NCI-H446 treated with DMSO at 0.1 percent for 48 hours (cell line): ENCODE measurements around the gene PACRG.

Source experiments
- DNase-seq: peaks from one replicate; lab custom pipeline; 2025; lab: John Stamatoyannopoulos, UW

The PACRG gene

GRCh38 chr6:163085861-163086623, 358.3 kb downstream of the PACRG start:
- DNase-seq: no peak

- no peak for DNase-seq
These were observed 358.8 kb downstream of the PACRG start for GRCh38 chr6:163086624-163086920.

GRCh38 chr6:163087981-163088380, 360.2 kb downstream of the PACRG start:
- DNase-seq: no peak

GRCh38 chr6:163092876-163093275, 365.1 kb downstream of the PACRG start:
- no peak for DNase-seq

- no peak for DNase-seq
These were observed 367.1 kb downstream of the PACRG start for GRCh38 chr6:163094881-163095280.

GRCh38 chr6:163095401-163095800, 367.6 kb downstream of the PACRG start:
- DNase-seq: no peak

GRCh38 chr6:163098827-163099479, 371.2 kb downstream of the PACRG start:
- DNase-seq: no peak

- DNase-seq: no peak
These were observed 371.9 kb downstream of the PACRG start for GRCh38 chr6:163099621-163100171.

- no peak for DNase-seq
These were observed 372.5 kb downstream of the PACRG start for GRCh38 chr6:163100259-163100658.

- no peak for DNase-seq
These were observed 385.7 kb downstream of the PACRG start for GRCh38 chr6:163113358-163113962.

- no peak for DNase-seq
These were observed 391.2 kb downstream of the PACRG start for GRCh38 chr6:163118941-163119340.

GRCh38 chr6:163120223-163120622, 392.4 kb downstream of the PACRG start:
- DNase-seq: no peak

GRCh38 chr6:163121270-163121669, 393.5 kb downstream of the PACRG start:
- no peak for DNase-seq

- no peak for DNase-seq
These were observed 394.6 kb downstream of the PACRG start for GRCh38 chr6:163122365-163122764.

GRCh38 chr6:163123098-163123497, 395.3 kb downstream of the PACRG start:
- DNase-seq: no peak

GRCh38 chr6:163126741-163127140, 399.0 kb downstream of the PACRG start:
- no peak for DNase-seq

- DNase-seq: no peak
These were observed 399.8 kb downstream of the PACRG start for GRCh38 chr6:163127587-163127986.

- no peak for DNase-seq
These were observed 400.6 kb downstream of the PACRG start for GRCh38 chr6:163128324-163128723.

GRCh38 chr6:163132050-163132750, 404.4 kb downstream of the PACRG start:
- no peak for DNase-seq

- DNase-seq: no peak
These were observed 405.2 kb downstream of the PACRG start for GRCh38 chr6:163133017-163133416.

- no peak for DNase-seq
These were observed 405.9 kb downstream of the PACRG start for GRCh38 chr6:163133691-163134090.

- DNase-seq: no peak
These were observed 409.1 kb downstream of the PACRG start for GRCh38 chr6:163136681-163137397.
